ENCODE data around the gene PAK1. TPM values are rescaled to one million over a fixed set of nuclear protein-coding genes. Genes with fewer than 3 reads are reported as not detected.

PAK1 gene
- total RNA-seq, 2 donors from 2014 or later: 40.8 to 56.8 TPM

GRCh38 chr11:77287615-77288273 lies 186.2 kb downstream of the PAK1 start:
- no peaks in the 10 kb centered on the region for H3K4me1 Mint-ChIP-seq (ENCODE audit: low read depth)
- ATAC-seq (replicated peaks in 1 of 2) (no peak), DNase-seq (no peak)
- no peaks in the 10 kb centered on the region for H3K36me3 Mint-ChIP-seq (ENCODE audit: insufficient read depth in 2 of 2)
- no peaks in the 10 kb centered on the region for H3K9me3 Mint-ChIP-seq
- H3K27me3 Mint-ChIP-seq (ENCODE audit: low read depth): peaks cover 26% of the 10 kb centered on the region
- no peak overlapping the region for H3K27ac Mint-ChIP-seq
- H3K4me3 Mint-ChIP-seq: no peak overlapping the region

GRCh38 chr11:77287136-77287535 lies 186.8 kb downstream of the PAK1 start:
- no peaks in the 10 kb centered on the region for H3K4me1 Mint-ChIP-seq (ENCODE audit: low read depth)
- H3K27ac Mint-ChIP-seq: no peak overlapping the region
- no peaks in the 10 kb centered on the region for H3K9me3 Mint-ChIP-seq
- ATAC-seq (replicated peaks in 1 of 2): no peak
- peaks cover 20% of the 10 kb centered on the region for H3K27me3 Mint-ChIP-seq (ENCODE audit: low read depth)
- H3K4me3 Mint-ChIP-seq: no peak overlapping the region
- no peak for DNase-seq
- H3K36me3 Mint-ChIP-seq (ENCODE audit: insufficient read depth in 2 of 2): no peaks in the 10 kb centered on the region

- Mint-ChIP-seq H3K36me3 (ENCODE audit: insufficient read depth in 2 of 2) (no peaks in the 10 kb centered on the region), H3K9me3 (no peaks in the 10 kb centered on the region), H3K27ac (no peak overlapping the region), H3K4me3 (no peak overlapping the region), H3K4me1 (ENCODE audit: low read depth) (no peaks in the 10 kb centered on the region), H3K27me3 (ENCODE audit: low read depth) (peaks cover 9% of the 10 kb centered on the region)
- DNase-seq: no peak
- ATAC-seq (replicated peaks in 1 of 2): no peak
Observed at GRCh38 chr11:77284476-77285468, 189.1 kb downstream of the PAK1 start.

GRCh38 chr11:77283101-77283500 lies 190.8 kb downstream of the PAK1 start:
- Mint-ChIP-seq H3K4me3 (no peak overlapping the region), H3K27ac (no peak overlapping the region), H3K4me1 (ENCODE audit: low read depth) (no peaks in the 10 kb centered on the region), H3K9me3 (no peaks in the 10 kb centered on the region), H3K36me3 (ENCODE audit: insufficient read depth in 2 of 2) (no peaks in the 10 kb centered on the region), H3K27me3 (ENCODE audit: low read depth) (peaks cover 6% of the 10 kb centered on the region)
- no peak for ATAC-seq (replicated peaks in 1 of 2)
- no peak for DNase-seq

- H3K4me1 Mint-ChIP-seq (ENCODE audit: low read depth): no peaks in the 10 kb centered on the region
- ATAC-seq (replicated peaks in 1 of 2): no peak
Observed at GRCh38 chr11:77278595-77279506, 195.0 kb downstream of the PAK1 start.

GRCh38 chr11:77276271-77276670 lies 197.6 kb downstream of the PAK1 start:
- H3K27me3 Mint-ChIP-seq (ENCODE audit: low read depth): peaks cover 6% of the 10 kb centered on the region
- no peaks in the 10 kb centered on the region for H3K36me3 Mint-ChIP-seq (ENCODE audit: insufficient read depth in 2 of 2)
- H3K9me3 Mint-ChIP-seq: no peaks in the 10 kb centered on the region
- no peak for ATAC-seq (replicated peaks in 1 of 2)
- no peak for DNase-seq
- H3K4me3 Mint-ChIP-seq: no peak overlapping the region
- no peak overlapping the region for H3K27ac Mint-ChIP-seq
- no peaks in the 10 kb centered on the region for H3K4me1 Mint-ChIP-seq (ENCODE audit: low read depth)

More at GRCh38 chr11:77278595-77279506, 195.0 kb downstream of the PAK1 start:
- no peak for DNase-seq
- no peak overlapping the region for H3K27ac Mint-ChIP-seq
- H3K9me3 Mint-ChIP-seq: no peaks in the 10 kb centered on the region
- H3K4me3 Mint-ChIP-seq: no peak overlapping the region
- no peaks in the 10 kb centered on the region for H3K36me3 Mint-ChIP-seq (ENCODE audit: insufficient read depth in 2 of 2)
- H3K27me3 Mint-ChIP-seq (ENCODE audit: low read depth): peaks cover 6% of the 10 kb centered on the region

Other genes with a start within 250 kb of the PAK1 start
- gene GDPD4, start 172.4 kb downstream of the PAK1 start, total RNA-seq: not detected
- gene AQP11, start 115.9 kb upstream of the PAK1 start, total RNA-seq: under 1 TPM; 0.22 to 0.69 TPM
- 100 to 1,000 TPM; 162 to 174 TPM for gene CLNS1A, start 163.7 kb upstream of the PAK1 start, total RNA-seq